Bronchial epithelial cell (primary cell): ENCODE data around the gene MARS1. TPM values are rescaled to one million over a fixed set of nuclear protein-coding genes. Genes with fewer than 3 reads are reported as not detected.

ENCODE experiments used
- DNase-seq: peaks from one replicate; pipeline ENCODE4 v3.0.0-alpha.2; 2010; ENCODE audit warnings: low read depth
- FAIRE-seq: peaks from 2 replicates; lab custom pipeline; 2011; peaks lifted over from hg19 to GRCh38; lab: Jason Lieb, UNC
- H3K27me3 ChIP-seq: 2 replicates; pipeline ENCODE4 v1.5.1; 2011; ENCODE audit warnings: low read length; ENCODE audit not compliant: control insufficient read depth, insufficient read depth
- H3K36me3 ChIP-seq: 2 replicates; pipeline ENCODE4 v1.5.1; 2011; ENCODE audit warnings: low read length; ENCODE audit not compliant: control insufficient read depth, insufficient read depth
- H3K4me3 ChIP-seq: 2 replicates; pipeline ENCODE4 v1.5.1; 2011; ENCODE audit warnings: mild to moderate bottlenecking, low read depth, low read length, control low read depth
- total RNA-seq: library from RNA; depleted of rRNA; stranded (reverse); fragments of >200 nt; gene quantifications from 2 replicates; pipeline ENCODE4 v1.2.1, GENCODE V29; 2014
- TF ChIP-seq, protein P1 (sequence below): IDR thresholded peaks from 2 replicates; pipeline ENCODE4 v1.5.1; 2011; ENCODE audit warnings: mild to moderate bottlenecking, moderate library complexity, low read length, control low read depth, inconsistent platforms; ENCODE audit not compliant: insufficient read depth, severe bottlenecking

MARS1 gene
- total RNA-seq, 1 donor from 2014 or later, result 374 TPM

DNA sequence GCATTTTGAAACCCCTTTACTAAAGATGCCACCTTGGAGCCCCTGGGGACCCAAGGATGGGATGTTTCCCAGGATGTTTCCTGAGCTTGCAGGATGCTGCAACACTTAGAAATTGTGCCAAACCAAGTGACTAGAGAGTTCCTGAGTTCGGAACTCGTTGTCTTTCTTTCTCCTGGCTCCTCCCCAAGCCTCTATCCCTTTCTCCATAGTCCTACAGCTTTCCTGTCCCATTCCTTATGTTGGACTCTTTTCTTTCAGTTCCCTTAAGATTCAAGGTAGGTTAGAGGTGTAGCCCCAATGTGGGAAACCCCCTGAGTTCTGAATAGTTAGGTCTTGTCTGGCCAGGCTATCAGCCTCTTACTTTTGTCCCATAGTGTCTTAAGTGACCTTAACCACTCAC, 60.6 kb downstream of the MARS1 start:
- TF ChIP-seq, protein P1, sequence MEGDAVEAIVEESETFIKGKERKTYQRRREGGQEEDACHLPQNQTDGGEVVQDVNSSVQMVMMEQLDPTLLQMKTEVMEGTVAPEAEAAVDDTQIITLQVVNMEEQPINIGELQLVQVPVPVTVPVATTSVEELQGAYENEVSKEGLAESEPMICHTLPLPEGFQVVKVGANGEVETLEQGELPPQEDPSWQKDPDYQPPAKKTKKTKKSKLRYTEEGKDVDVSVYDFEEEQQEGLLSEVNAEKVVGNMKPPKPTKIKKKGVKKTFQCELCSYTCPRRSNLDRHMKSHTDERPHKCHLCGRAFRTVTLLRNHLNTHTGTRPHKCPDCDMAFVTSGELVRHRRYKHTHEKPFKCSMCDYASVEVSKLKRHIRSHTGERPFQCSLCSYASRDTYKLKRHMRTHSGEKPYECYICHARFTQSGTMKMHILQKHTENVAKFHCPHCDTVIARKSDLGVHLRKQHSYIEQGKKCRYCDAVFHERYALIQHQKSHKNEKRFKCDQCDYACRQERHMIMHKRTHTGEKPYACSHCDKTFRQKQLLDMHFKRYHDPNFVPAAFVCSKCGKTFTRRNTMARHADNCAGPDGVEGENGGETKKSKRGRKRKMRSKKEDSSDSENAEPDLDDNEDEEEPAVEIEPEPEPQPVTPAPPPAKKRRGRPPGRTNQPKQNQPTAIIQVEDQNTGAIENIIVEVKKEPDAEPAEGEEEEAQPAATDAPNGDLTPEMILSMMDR, result no peak
- no peak for FAIRE-seq
- H3K36me3 ChIP-seq, result peaks cover 1% of the 10 kb centered on the region
- DNase-seq, result no peak
- H3K27me3 ChIP-seq, result peaks cover 7% of the 10 kb centered on the region
- H3K4me3 ChIP-seq, result no peak overlapping the region

- Histone ChIP-seq H3K36me3 (no peaks in the 10 kb centered on the region), H3K27me3 (peaks cover 7% of the 10 kb centered on the region), H3K4me3 (no peak overlapping the region)
- no peak for DNase-seq
- TF ChIP-seq, protein P1, result no peak
- FAIRE-seq, result no peak
Measured at GRCh38 chr12:57549203-57549908, 61.5 kb downstream of the MARS1 start.

GRCh38 chr12:57549909-57550640, 62.2 kb downstream of the MARS1 start, which contains the start of gene KIF5A:
KIF5A (plus strand) TSS chr12:57550044; CDS start chr12:57550272, 228 bp downstream.
- Histone ChIP-seq H3K4me3 (peak within 1 kb of the TSS; percentile 7), H3K27me3 (peaks cover 7% of the 10 kb centered on the region)
- FAIRE-seq, result no peak

GRCh38 chr12:57550641-57551549, 63.0 kb downstream of the MARS1 start:
- Histone ChIP-seq H3K4me3 (no peak overlapping the region), H3K27me3 (peaks cover 7% of the 10 kb centered on the region), H3K36me3 (no peaks in the 10 kb centered on the region)
- TF ChIP-seq, protein P1, result no peak
- DNase-seq (no peak), FAIRE-seq (no peak)

More at GRCh38 chr12:57549909-57550640, 62.2 kb downstream of the MARS1 start, which contains the start of gene KIF5A:
- H3K36me3 ChIP-seq, result no peaks in the 10 kb centered on the region
- no peak for DNase-seq
- TF ChIP-seq, protein P1, result peak; percentile 13

- TF ChIP-seq, protein P1, result no peak
- DNase-seq (no peak), FAIRE-seq (no peak)
- Histone ChIP-seq H3K27me3 (peaks cover 7% of the 10 kb centered on the region), H3K36me3 (no peaks in the 10 kb centered on the region), H3K4me3 (no peak overlapping the region)
Measured at GRCh38 chr12:57551637-57552305, 63.9 kb downstream of the MARS1 start.
